D721Med (cell line): ENCODE results near the gene BAZ2B.
A peak's percentile ranks its signal among the peaks of the same experiment; 100 is the strongest.

ENCODE experiments used
- DNase-seq: peaks from one replicate; pipeline ENCODE4 v3.0.0; 2011; ENCODE audit warnings: low spot score; ENCODE audit not compliant: insufficient read length
- FAIRE-seq: peaks from 2 replicates; lab custom pipeline; 2011; peaks lifted over from hg19 to GRCh38; lab: Jason Lieb, UNC
- CTCF ChIP-seq: IDR thresholded peaks from 2 replicates; pipeline ENCODE4 v1.5.1; 2012; ENCODE audit warnings: mild to moderate bottlenecking, control low read depth; ENCODE audit not compliant: insufficient read depth; ENCODE audit errors: missing control alignments

The BAZ2B gene

GRCh38 chr2:159439421-159439820 is 176.9 kb downstream of the BAZ2B start:
- TF ChIP-seq CTCF: no peak
- DNase-seq: no peak
- FAIRE-seq: peak; percentile 80

GRCh38 chr2:159438720-159439353 is 177.5 kb downstream of the BAZ2B start:
- no peak for DNase-seq
- no peak for FAIRE-seq
- no peak for TF ChIP-seq CTCF

GRCh38 chr2:159438284-159438683 is 178.1 kb downstream of the BAZ2B start:
- FAIRE-seq (no peak), DNase-seq (no peak)
- TF ChIP-seq CTCF: no peak

- FAIRE-seq: no peak
- TF ChIP-seq CTCF: no peak
- DNase-seq: no peak
These were observed 183.7 kb downstream of the BAZ2B start for GRCh38 chr2:159432610-159433009.

GRCh38 chr2:159427048-159427447 is 189.3 kb downstream of the BAZ2B start:
- no peak for DNase-seq
- FAIRE-seq: peak; percentile 38
- TF ChIP-seq CTCF: no peak

- no peak for TF ChIP-seq CTCF
- DNase-seq (no peak), FAIRE-seq (no peak)
These were observed 196.9 kb downstream of the BAZ2B start for GRCh38 chr2:159419403-159419802.

GRCh38 chr2:159411460-159411859 is 204.9 kb downstream of the BAZ2B start:
- DNase-seq (no peak), FAIRE-seq (no peak)

More at GRCh38 chr2:159411460-159411859, 204.9 kb downstream of the BAZ2B start:
- no peak for TF ChIP-seq CTCF
